Activated CD8-positive, alpha-beta T cell treated with anti-CD3 and anti-CD28 coated beads, Interleukin-2, amount 10 ng/mL, durations not matched to agents 7 days and 5 days (primary cell): ENCODE measurements around the gene COL17A1. TPM values are rescaled to one million over a fixed set of nuclear protein-coding genes. Genes with fewer than 3 reads are reported as not detected.

Experiments
- ATAC-seq: fragments of 150-1000 bp; cut with Tn5 transposase; one replicate; pipeline ENCODE4 v1.10.0; 2021; ENCODE audit warnings: moderate library complexity
- CTCF ChIA-PET: fragments of 350-600 bp; sonication (Branson Sonifier 250); formaldehyde crosslinking; loops from one replicate; lab custom pipeline; 2021; ENCODE audit warnings: antibody characterized with exemption; lab: Charles Lee
- POLR2A ChIA-PET: fragments of 350-600 bp; sonication (Branson Sonifier 250); formaldehyde crosslinking; loops from one replicate; lab custom pipeline; 2021; ENCODE audit warnings: antibody characterized with exemption; lab: Charles Lee
- DNase-seq: peaks from one replicate; pipeline ENCODE4 v3.0.0-alpha.2; 2020
- H3K27ac Mint-ChIP-seq: one replicate; pipeline ENCODE4 v1.8.0; 2021; ENCODE audit warnings: mild to moderate bottlenecking, mixed read lengths
- H3K27me3 Mint-ChIP-seq: one replicate; pipeline ENCODE4 v1.8.0; 2021; ENCODE audit warnings: low read depth, mixed read lengths
- H3K36me3 Mint-ChIP-seq: one replicate; pipeline ENCODE4 v1.8.0; 2021; ENCODE audit warnings: low read depth, mixed read lengths
- H3K4me1 Mint-ChIP-seq: one replicate; pipeline ENCODE4 v1.8.0; 2021; ENCODE audit warnings: low read depth, mixed read lengths
- H3K4me3 Mint-ChIP-seq: one replicate; pipeline ENCODE4 v1.8.0; 2021; ENCODE audit warnings: mild to moderate bottlenecking, mixed read lengths
- H3K9me3 Mint-ChIP-seq: one replicate; pipeline ENCODE4 v1.8.0; 2022; ENCODE audit warnings: mixed read lengths; ENCODE audit not compliant: insufficient read depth
- total RNA-seq, 2 experiments: library from RNA; stranded (reverse); gene quantifications; one replicate each; pipeline ENCODE4 v1.2.3, GENCODE V29; 2021

COL17A1 gene
- total RNA-seq, 2 experiments from 2014 or later = not detected

DNA sequence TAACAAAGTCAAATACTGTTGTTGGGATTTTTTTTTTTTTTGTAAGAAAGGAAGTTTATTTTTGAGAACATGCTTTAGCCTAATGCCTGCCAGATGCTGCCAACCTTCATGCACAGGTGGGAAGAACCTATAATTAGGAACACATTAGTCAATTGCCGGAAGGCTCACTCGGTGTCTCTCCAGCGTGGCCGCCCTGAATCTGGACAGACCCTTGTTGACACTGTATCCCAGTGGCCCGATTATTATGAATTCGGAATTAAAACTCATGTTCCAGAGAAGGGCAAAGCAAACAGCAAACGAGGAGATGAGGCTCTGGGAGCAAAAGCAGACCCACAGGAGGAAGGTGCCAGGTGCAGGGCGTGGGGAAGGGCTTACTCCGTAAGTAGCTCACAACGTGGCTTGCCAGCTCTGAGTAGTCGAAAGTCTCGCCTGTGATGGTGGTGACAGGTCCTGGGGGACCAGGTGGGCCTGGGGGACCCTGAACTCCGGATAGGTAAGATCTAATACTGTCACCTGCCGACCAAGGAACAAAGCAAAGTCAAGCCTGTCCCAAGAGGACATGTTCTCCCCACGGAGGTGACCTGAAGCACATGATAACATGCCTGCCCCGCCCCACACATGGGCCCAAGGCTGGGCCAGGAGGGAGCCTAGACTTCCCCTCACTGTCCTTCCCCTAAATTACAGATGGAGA is 48.3 kb downstream of the COL17A1 start:
- ATAC-seq (no peak), DNase-seq (no peak)
- Mint-ChIP-seq H3K9me3 (no peaks in the 10 kb centered on the region), H3K4me1 (no peaks in the 10 kb centered on the region), H3K36me3 (no peaks in the 10 kb centered on the region), H3K27me3 (no peaks in the 10 kb centered on the region), H3K4me3 (no peak overlapping the region), H3K27ac (no peak overlapping the region)
- CTCF ChIA-PET = no interaction called here
- POLR2A ChIA-PET = no interaction called here

DNA sequence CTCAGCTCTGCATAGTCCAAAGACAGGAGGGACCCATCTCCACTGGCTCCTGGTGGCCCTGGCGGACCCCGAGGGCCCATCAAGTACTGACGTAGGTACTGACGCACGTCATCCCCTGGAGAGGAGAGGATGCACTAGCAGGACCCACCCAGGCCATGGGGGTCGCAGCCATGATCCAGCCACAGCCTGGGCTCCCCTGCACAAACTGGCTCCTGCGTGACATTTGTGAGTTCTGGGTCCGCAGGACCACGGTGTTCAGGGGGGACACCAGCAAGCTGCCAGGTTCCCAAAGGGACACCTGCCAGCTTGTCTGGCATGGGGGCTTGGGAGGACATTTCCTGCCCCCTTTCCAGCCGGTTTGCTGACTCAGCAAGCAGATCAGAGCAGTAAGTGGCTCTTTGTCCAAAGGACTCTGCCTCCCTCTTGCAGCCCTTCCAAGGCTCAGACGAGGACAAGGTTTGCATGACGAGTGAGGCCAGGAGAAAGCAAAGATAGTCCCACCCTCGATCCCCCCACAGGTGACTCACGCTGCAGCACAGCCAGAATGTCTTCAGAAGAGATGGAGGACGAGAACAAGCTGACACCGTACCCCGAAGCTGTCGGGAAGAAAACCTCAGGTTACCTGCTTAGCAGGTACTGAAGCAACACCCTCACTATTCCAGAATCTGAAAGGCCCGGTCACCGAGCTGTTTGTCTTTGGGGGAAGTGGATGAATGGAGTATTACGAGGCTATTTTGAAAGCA is 49.0 kb downstream of the COL17A1 start:
- ChIA-PET CTCF (no interaction called here), POLR2A (no interaction called here)
- Mint-ChIP-seq H3K36me3 (no peaks in the 10 kb centered on the region), H3K4me1 (no peaks in the 10 kb centered on the region), H3K9me3 (no peaks in the 10 kb centered on the region), H3K27ac (no peak overlapping the region), H3K4me3 (no peak overlapping the region), H3K27me3 (no peaks in the 10 kb centered on the region)
- DNase-seq (no peak), ATAC-seq (no peak)

DNA sequence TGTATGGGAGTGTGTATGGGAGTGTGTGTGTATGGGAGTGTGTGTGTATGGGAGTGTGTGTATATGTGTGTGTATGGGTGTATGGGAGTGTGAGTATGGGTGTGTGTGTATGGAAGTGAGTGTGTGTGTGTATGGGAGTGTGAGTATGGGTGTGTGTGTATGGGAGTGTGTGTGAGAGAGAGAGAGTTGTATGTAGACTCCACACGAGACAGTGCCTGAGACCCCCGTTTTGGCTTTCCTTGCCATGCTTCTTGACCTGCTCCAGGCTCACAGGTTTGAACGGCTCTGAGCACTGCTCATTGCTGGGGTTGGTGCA is 49.7 kb downstream of the COL17A1 start:
- H3K4me1 Mint-ChIP-seq = no peaks in the 10 kb centered on the region
- ChIA-PET POLR2A (no interaction called here), CTCF (no interaction called here)
- H3K9me3 Mint-ChIP-seq = no peaks in the 10 kb centered on the region
- DNase-seq = no peak
- peaks cover 2% of the 10 kb centered on the region for H3K36me3 Mint-ChIP-seq
- no peak for ATAC-seq
- no peak overlapping the region for H3K27ac Mint-ChIP-seq
- H3K27me3 Mint-ChIP-seq = no peaks in the 10 kb centered on the region
- H3K4me3 Mint-ChIP-seq = no peak overlapping the region

DNA sequence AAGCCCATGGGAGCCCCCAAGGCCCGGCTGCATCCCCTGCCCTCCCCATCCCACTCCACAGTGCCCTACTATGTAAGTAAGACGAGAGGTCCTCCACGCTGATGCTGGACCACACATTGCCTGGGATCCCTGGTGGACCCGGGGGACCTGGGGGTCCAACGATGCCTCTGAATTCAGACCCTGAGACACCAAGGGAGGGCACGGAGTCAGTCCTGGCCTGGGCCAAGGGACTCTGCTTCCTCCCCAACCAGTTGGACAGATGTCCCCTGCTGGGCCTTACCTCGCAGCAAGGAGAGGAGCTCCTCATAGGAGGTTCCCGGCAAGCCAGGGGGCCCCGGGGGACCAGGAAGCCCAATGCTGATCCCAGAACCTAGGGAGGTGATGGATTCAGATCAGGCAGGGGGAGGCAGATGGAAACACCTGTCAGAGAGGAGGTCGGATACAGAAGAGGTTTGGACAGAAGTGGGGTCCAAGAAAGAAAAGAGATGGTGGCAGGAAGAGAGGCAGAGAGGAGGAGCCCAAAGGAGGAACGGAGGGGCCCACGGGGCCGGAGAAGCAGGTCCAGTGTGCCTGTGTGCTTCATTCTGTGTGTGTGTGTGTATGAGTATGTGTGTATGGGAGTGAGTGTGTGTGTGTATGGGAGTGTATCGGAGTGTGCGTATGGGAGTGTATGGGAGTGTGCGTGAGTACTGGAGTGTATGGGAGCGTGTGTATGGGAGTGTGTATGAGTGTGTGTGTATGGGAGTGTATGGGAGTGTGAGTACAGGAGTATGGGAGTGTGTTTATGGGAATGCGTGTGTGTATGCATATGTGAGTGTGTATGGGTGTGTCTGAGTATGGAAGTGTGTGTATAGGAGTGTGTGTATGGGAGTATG is 50.2 kb downstream of the COL17A1 start:
- Mint-ChIP-seq H3K27me3 (no peaks in the 10 kb centered on the region), H3K4me1 (no peaks in the 10 kb centered on the region), H3K4me3 (no peak overlapping the region), H3K27ac (no peak overlapping the region), H3K36me3 (peaks cover 2% of the 10 kb centered on the region), H3K9me3 (no peaks in the 10 kb centered on the region)
- ATAC-seq (no peak), DNase-seq (no peak)
- ChIA-PET CTCF (no interaction called here), POLR2A (no interaction called here)

DNA sequence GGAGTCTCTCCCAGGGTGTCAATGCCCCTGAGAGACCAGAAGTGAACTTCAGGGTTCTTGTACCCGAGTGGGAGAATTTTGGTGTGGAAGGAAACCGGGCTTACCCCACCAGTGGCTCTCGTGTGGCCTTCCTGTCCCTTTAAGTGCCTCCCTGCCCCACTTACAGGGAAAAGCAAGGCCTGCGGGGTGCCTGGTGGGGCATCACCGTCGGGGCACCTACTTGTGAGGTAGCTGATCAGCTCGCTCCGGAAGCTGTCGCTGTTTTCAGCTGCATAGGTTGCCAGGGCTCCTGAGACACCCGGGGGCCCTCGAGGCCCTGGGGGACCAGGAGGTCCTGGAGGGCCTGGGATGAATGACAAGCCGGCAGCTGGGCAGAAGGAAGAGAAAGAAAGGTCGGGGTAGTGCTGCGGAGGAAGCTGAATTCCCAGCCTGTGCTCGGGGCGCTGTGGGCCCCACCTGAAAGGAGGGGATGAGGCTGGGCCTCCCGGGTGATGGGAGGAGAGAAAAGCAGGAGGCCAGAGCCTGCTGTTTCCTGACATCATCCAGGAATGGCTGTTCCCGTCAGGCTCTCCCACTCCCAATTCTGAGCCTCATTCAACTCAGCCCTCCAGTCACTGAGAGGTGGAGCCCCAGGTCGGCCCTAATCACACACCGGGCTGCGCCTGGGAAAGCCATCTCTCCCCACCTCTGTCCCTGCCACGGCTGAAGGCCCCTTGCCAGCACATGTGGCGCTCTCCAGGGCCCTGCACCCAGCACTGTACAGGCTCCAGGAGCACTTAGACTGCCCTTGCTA is 51.1 kb downstream of the COL17A1 start:
- ChIA-PET POLR2A (interaction anchor here (1.2 kb wide), 1 partner anchor 124 kb away, joined by 3 read pairs; no protein-coding TSS in a partner anchor), CTCF (interaction anchor here (2.0 kb wide), 1 partner anchor 147 kb away, joined by 7 read pairs; no protein-coding TSS in a partner anchor)
- Mint-ChIP-seq H3K9me3 (no peaks in the 10 kb centered on the region), H3K27me3 (no peaks in the 10 kb centered on the region), H3K27ac (no peak overlapping the region), H3K4me1 (no peaks in the 10 kb centered on the region), H3K36me3 (peaks cover 3% of the 10 kb centered on the region), H3K4me3 (no peak overlapping the region)
- no peak for DNase-seq
- no peak for ATAC-seq

DNA sequence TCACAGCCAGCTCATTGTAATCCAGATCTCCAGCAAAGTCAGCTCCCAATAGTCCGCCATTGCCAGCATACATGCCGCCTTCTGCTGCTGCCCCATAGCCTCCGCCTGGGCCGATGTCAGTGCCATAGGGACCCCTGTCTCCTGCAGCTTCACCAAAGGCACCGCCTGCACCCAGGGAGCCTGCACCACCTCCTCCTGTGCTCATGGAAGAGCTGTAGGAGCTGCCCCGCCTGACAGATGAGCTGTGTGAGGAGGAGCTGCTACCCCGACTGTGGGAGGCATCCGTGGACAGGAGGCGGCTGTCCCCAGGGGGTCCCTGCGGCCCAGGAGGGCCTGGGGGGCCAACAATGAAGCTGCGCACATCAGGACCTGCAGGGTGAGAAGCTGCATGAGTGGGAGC is 51.7 kb downstream of the COL17A1 start:
- H3K4me3 Mint-ChIP-seq = no peak overlapping the region
- H3K9me3 Mint-ChIP-seq = no peaks in the 10 kb centered on the region
- H3K27me3 Mint-ChIP-seq = no peaks in the 10 kb centered on the region
- H3K4me1 Mint-ChIP-seq = no peaks in the 10 kb centered on the region
- ChIA-PET CTCF (interaction anchor here (2.0 kb wide), 1 partner anchor 146 kb away, joined by 7 read pairs; no protein-coding TSS in a partner anchor), POLR2A (interaction anchor here (1.2 kb wide), 1 partner anchor 123 kb away, joined by 3 read pairs; no protein-coding TSS in a partner anchor)
- H3K27ac Mint-ChIP-seq = peak overlapping the region; percentile 16
- peaks cover 6% of the 10 kb centered on the region for H3K36me3 Mint-ChIP-seq
- DNase-seq (no peak), ATAC-seq (no peak)

GRCh38 chr10:104033401-104033930 is 52.2 kb downstream of the COL17A1 start:
- peak overlapping the region; percentile 16 for H3K27ac Mint-ChIP-seq
- H3K36me3 Mint-ChIP-seq = peaks cover 6% of the 10 kb centered on the region
- H3K27me3 Mint-ChIP-seq = no peaks in the 10 kb centered on the region
- no peak for ATAC-seq
- ChIA-PET CTCF (interaction anchor here (2.0 kb wide), 1 partner anchor 146 kb away, joined by 7 read pairs; no protein-coding TSS in a partner anchor), POLR2A (interaction anchor here (1.2 kb wide), 1 partner anchor 122 kb away, joined by 3 read pairs; no protein-coding TSS in a partner anchor)
- H3K9me3 Mint-ChIP-seq = no peaks in the 10 kb centered on the region
- H3K4me3 Mint-ChIP-seq = no peak overlapping the region
- no peaks in the 10 kb centered on the region for H3K4me1 Mint-ChIP-seq
- DNase-seq = no peak

DNA sequence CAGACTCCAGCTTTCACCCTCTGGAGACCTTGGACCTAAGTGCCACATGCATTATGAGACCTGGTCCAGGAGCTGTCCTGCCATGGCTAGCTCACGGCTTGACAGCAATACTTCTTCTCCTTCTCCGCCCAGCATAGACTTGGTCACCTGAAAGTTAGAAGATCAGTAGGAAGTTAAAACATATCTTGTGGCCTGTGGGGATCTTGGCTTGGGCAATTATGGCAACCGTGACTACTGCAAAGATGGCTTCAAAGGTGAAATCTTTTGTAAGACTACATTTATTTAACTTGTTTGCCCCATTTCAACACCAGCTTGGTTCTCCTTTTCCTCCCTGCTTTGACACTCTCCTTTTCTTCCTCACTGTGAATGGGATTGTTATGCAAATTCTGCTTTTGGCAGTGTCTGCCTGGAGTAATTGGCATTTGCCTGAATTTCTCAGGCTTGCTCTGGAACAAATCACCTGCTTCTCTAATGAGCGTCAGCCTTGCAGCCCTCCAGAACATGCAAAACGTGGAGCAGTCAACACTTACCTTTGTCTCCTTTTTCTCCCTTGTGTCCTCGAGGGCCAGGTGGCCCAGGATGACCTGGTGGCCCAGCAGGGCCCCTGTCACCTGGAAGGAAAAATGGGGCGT is 53.4 kb downstream of the COL17A1 start:
- DNase-seq (no peak), ATAC-seq (no peak)
- ChIA-PET POLR2A (no interaction called here), CTCF (interaction anchor here (2.0 kb wide), 1 partner anchor 144 kb away, joined by 7 read pairs; no protein-coding TSS in a partner anchor)
- H3K4me1 Mint-ChIP-seq = no peaks in the 10 kb centered on the region
- no peaks in the 10 kb centered on the region for H3K9me3 Mint-ChIP-seq
- no peaks in the 10 kb centered on the region for H3K27me3 Mint-ChIP-seq
- H3K27ac Mint-ChIP-seq = no peak overlapping the region
- H3K4me3 Mint-ChIP-seq = no peak overlapping the region
- peaks cover 8% of the 10 kb centered on the region for H3K36me3 Mint-ChIP-seq

DNA sequence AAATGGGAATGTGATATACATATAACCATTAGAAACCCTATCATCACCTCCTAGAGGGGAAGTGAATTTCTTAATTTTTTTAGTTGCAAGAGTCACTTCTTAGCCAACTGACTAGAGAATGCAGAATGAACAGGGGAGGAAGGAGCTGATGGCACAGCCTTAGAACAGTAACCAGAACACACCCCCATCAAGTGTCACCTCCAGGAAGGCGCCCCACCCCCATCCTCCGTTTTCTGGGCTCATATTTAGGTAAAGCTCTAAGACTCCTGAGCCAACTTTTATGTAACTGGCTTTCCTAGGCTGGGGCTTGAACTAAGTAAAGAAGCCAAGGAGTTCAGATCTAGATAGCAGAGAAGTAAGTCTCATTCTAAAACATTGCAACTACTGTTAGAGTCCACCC is 54.0 kb downstream of the COL17A1 start:
- ChIA-PET CTCF (no interaction called here), POLR2A (no interaction called here)
- no peak for DNase-seq
- no peaks in the 10 kb centered on the region for H3K9me3 Mint-ChIP-seq
- H3K36me3 Mint-ChIP-seq = peaks cover 8% of the 10 kb centered on the region
- H3K4me1 Mint-ChIP-seq = no peaks in the 10 kb centered on the region
- ATAC-seq = no peak
- no peak overlapping the region for H3K4me3 Mint-ChIP-seq
- H3K27me3 Mint-ChIP-seq = no peaks in the 10 kb centered on the region
- H3K27ac Mint-ChIP-seq = no peak overlapping the region

GRCh38 chr10:104029521-104029860 is 56.2 kb downstream of the COL17A1 start:
- no peak for DNase-seq

More at GRCh38 chr10:104029521-104029860, 56.2 kb downstream of the COL17A1 start:
- no peaks in the 10 kb centered on the region for H3K27me3 Mint-ChIP-seq
- ChIA-PET CTCF (interaction anchor here (0.6 to 2.5 kb wide), 7 partner anchors 11 to 317 kb away, joined by 3 to 12 read pairs (median 3); partner anchors contain the start of gene SFR1), POLR2A (interaction anchor here (0.6 kb wide), 1 partner anchor 93 kb away, joined by 5 read pairs; the partner anchor contains the start of gene SFR1)
- peaks cover 20% of the 10 kb centered on the region for H3K36me3 Mint-ChIP-seq
- H3K9me3 Mint-ChIP-seq = no peaks in the 10 kb centered on the region
- no peak overlapping the region for H3K27ac Mint-ChIP-seq
- no peak for ATAC-seq
- no peak overlapping the region for H3K4me3 Mint-ChIP-seq
- no peaks in the 10 kb centered on the region for H3K4me1 Mint-ChIP-seq
